ENCODE measurements around the gene EMC9.
"Not testable (repeated sequence)": the region's sequence is repeated elsewhere in the genome, so short reads cannot be mapped to it uniquely, and the experiment has no call there.

Gene EMC9

GRCh38 chr14:24106672-24107271, 34.6 kb downstream of the EMC9 start:
- DNase-seq: no peak

- not testable (repeated sequence) for DNase-seq
Measured at GRCh38 chr14:24105609-24106239, 35.7 kb downstream of the EMC9 start.

DNA sequence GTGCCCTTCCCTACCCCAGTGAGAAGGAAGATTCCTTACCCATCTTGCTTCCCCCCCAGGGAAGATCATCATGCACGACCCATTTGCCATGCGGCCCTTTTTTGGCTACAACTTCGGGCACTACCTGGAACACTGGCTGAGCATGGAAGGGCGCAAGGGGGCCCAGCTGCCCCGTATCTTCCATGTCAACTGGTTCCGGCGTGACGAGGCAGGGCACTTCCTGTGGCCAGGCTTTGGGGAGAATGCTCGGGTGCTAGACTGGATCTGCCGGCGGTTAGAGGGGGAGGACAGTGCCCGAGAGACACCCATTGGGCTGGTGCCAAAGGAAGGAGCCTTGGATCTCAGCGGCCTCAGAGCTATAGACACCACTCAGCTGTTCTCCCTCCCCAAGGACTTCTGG, 37.9 kb downstream of the EMC9 start:
- no peak for DNase-seq

- no peak for DNase-seq
Measured at GRCh38 chr14:24102357-24103048, 38.9 kb downstream of the EMC9 start.

DNA sequence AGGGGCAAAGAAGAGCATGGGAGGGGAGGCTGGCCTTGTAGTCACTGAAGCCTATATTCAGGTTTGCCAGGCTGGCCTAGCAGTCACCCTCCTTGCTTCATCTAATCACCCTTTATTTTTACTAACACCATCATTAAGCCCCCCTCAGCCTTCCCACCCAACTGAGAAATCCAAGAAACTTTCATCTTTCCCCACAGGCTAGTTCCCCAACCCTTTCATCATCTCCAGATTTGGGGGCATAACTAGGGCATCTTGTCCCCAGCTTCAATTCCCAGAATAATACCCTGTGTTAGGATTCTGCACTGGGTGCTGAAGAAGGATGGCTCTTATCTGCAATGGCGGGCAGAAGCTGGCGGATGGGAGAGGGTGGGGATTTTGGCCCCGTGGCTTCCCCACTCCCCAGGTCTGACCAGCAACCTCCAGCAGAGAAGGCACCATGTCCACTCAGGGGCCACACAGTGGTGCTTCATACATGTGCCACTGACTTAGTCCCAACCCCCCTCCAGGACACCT, 40.4 kb downstream of the EMC9 start:
- no peak for DNase-seq

- DNase-seq: no peak
Measured at GRCh38 chr14:24100197-24100981, 41.0 kb downstream of the EMC9 start.

DNA sequence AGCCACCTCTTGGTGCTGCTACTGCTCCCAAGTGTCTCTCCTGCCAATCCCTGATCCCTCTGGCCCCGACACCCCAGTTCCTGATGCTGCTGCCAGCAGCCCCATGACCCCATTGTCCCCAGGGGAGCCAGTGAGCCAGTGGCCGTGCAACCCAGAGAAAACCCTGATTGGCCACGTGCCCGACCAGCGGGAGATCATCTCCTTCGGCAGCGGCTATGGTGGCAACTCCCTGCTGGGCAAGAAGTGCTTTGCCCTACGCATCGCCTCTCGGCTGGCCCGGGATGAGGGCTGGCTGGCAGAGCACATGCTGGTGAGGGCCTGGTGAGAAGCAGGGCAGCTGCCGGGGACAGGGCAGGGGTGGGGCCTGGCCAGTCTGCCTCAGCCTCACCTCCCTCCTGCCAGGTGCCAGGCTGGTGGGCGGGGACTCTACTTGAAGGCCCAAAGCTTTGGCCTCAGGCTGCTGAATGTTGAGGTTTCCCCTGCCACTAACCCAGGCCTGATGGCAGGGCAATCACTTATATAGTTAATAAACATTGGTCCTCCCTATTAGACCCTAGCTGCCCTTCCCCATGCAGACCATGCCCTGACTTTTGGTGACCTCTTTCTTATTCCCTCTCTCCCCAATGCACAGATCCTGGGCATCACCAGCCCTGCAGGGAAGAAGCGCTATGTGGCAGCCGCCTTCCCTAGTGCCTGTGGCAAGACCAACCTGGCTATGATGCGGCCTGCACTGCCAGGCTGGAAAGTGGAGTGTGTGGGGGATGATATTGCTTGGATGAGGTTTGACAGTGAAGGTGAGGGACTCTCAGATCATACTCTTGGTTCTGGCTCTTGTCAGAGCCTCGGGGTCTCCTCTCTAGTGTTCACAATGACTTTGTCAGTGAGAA, 42.2 kb downstream of the EMC9 start:
- no peak for DNase-seq

DNA sequence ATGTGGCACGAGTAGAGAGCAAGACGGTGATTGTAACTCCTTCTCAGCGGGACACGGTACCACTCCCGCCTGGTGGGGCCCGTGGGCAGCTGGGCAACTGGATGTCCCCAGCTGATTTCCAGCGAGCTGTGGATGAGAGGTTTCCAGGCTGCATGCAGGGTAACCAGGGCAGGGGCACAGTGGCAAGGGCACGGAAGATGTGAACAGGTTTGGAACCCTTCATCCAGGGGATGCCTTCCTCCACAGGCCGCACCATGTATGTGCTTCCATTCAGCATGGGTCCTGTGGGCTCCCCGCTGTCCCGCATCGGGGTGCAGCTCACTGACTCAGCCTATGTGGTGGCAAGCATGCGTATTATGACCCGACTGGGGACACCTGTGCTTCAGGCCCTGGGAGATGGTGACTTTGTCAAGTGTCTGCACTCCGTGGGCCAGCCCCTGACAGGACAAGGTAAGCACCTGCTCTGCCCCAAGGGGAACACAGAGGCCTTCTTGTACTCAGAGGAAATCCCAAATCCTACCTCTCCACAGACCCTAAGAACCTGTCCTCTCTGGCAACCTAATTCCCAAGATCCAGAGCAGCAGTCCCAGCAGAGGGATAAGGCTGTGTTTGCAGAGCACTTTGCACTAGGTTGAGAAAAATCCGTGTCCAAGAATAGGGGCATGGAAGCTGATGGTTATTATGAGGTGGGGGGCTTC, 43.0 kb downstream of the EMC9 start:
- DNase-seq: no peak

DNA sequence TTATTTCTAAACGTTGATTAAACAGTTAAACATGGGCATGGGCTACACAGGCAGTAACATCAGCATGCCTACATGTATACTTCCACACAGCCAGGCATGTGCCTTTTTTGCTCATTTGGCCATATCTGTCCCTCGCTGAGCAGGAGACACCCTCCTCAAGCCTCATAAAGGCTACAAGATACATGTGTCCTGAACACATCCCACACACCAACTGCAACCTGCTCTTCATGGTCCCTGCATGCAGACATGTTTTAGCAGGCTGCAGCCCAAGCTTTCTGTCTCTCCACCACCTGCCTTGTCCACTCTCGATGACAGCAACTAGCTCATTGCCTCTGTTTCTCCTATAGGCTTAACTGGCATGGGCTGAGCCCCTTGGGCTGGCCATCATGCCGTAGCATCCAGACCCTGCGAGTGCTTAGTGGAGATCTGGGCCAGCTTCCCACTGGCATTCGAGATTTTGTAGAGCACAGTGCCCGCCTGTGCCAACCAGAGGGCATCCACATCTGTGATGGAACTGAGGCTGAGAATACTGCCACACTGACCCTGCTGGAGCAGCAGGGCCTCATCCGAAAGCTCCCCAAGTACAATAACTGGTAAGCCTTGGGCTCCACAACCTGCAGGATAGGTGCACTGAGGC, 44.7 kb downstream of the EMC9 start:
- DNase-seq: no peak

GRCh38 chr14:24095271-24096068, 45.9 kb downstream of the EMC9 start:
- no peak for DNase-seq

DNA sequence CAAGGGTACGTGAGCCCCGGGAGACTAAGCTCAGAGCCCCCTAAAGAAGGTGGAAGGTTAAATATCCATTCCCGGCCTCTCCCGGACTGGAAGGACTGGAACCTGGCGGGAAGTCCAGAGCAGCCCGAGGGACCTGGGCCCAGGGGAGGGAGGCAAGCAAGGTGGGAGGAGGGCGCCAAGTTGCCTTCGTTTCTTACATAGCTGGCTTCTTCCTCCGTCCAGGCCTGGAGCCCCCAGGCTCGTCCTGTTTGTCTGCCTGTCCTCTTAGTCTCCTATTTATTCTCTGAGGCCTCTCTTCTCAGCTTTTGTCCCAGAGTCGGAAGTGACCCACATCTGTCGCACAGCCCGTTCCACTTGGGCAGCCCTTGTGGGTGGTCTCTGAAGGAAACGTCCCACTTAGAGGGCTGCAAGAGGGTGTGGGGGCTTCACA, 46.5 kb downstream of the EMC9 start:
- DNase-seq: no peak

DNA sequence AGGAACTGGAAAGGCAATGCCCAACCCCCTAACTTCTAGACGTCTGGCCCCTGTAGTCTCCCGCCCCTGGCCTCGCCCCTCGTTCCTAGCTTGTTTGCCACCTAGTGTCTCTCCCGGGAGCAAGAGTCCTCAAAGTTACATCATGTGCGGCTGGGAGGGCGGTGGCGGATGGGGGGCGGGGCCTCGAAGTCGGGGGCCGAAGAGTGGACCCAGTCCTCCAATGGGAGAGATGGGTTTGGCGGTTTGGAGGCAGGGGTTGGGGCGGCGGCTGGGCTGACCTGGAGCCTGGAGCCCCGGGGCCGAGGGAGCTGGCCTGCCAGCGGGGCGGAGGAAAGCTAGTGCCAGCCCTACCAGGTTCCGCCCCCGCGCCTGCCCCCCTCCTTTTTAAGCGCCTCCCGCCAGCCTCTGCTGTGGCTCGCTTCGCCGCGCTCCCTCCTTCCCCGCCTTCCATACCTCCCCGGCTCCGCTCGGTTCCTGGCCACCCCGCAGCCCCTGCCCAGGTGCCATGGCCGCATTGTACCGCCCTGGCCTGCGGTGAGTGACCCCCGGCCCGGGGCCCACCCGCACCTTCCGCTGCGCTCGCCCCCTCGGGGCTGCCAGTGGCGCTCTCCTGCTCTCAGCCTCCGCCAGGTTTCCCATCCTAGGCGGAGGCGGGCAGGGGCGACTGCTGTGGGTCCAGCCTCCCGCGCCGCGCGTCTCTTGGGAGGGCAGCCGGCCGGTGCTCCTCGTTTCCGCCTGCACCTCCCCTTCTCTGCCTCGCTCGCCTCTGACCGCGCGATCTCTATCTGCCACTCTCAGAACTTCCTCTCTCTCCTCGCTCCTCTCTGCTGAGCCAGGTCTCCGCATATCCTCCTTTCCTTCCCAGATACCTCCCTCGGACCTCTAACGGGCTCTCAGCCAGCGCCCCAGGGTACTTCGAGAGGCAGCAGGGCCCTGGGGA, 47.2 kb downstream of the EMC9 start, which contains the start of gene PCK2:
Gene PCK2, plus strand, starts transcription at position 411 of the 940 bp plus-strand sequence. Its CDS starts 95 bp downstream, at position 506.
- DNase-seq: peak; percentile 72

DNA sequence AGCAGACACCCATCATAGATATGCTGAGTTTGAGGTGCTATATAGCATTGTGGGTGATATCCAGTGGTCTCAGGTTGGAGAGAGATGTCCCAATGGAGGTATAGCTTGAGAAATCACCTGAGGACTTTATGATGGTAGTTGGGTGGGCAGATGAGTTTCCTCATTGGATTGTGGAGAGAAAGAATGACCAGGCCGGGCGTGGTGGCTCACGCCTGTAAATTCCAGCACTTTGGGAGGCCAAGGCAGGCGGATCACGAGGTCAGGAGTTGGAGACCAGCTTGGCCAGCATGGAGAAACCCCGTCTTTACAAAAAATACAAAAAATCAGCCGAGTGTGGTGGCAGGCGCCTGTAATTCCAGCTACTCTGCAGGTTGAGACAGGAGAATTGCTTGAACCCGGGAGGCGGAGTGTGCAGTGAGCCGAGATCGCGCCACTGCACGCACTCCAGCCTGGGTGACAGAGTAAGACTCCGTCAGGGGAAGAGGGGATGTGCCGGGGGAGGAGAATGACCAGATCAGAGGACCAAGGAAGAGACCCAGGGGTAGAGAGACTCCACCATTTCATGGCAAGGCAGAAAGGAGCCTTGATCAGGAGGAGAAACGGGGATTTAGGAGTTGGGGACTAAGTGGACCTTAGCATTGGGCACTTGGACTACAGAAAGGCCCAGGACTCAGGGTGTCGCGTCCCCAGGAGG, 48.0 kb downstream of the EMC9 start:
- no peak for DNase-seq

DNA sequence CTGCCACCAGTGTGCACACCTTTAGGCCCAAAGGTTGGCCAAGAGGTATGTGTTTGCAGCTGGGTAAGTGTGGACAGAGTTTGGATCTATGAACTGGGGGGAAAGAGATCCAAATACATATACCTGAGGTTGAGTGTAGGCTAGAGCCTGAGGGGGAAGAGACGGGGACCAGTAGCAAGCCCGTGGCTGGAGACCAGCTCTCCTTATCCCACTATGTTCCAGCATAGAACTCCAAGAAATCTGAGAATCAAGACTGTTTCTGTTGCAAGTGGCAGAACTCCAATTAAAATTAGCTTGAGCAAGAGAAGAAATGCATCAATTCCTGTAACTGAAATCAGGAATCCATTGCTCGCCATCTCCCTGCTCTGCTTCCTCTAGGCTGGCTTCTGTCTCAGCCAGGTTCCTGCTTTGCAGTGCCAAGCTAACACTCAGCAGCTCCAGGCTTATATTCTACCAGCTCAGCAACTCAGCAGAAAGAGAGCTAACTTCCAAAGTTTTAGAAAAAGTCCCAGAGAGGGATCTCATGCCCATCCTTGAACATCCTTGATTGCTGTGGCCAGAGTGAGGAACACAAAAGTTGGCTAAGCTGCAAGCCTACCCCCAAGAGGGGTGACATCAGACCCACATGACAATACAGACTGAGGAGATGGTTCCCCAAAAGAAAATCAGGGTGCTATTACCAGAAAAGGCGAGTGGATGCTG, 48.7 kb downstream of the EMC9 start:
- no peak for DNase-seq

DNA sequence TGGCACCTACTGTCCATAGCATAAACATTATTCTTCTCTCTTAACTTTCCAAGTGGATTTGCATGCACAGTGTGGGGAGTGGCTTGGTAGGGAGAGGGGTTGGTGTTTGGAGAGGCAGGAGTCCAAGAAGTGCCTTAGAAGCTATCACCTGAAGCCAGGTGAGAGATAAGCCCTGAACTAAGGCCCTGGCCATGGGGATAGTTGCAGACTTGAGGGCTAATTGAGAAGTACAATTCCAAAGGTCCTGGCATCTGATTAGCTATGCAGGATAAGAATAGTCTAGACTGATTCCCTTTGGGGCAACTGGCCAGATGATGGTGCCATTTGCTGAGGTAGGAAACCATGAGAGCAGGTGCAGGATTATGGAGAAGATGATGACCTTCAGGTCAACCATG, 49.3 kb downstream of the EMC9 start:
- no peak for DNase-seq

GRCh38 chr14:24089890-24090289, 51.5 kb downstream of the EMC9 start:
- DNase-seq: no peak

Data from NCI-H1048 (cell line).